ENCODE data around the gene TBCD.

GRCh38 chr17:82803606-82804005 lies 51.7 kb downstream of the TBCD start:
- TF ChIP-seq RFX5 (IDR thresholded peaks at IDR 0.05; ENCODE audit: low read depth, low read length) (no peak), SP1 (CRISPR knock-in tag; IDR thresholded peaks at IDR 0.05) (no peak), RBM17 (IDR thresholded peaks at IDR 0.05; ENCODE audit: borderline replicate concordance, low read depth, low read length) (no peak), DNMT1 (IDR thresholded peaks at IDR 0.05) (no peak), ZNF699 (CRISPR knock-in tag; IDR thresholded peaks at IDR 0.05; ENCODE audit: insufficient replicate concordance) (no peak), POLR2AphosphoS5 (IDR thresholded peaks at IDR 0.05; ENCODE audit: control insufficient read depth, insufficient read depth, low read depth, low read length) (no peak), CEBPB (tag; IDR thresholded peaks at IDR 0.05) (no peak), CBX5 (IDR thresholded peaks at IDR 0.05; ENCODE audit: borderline replicate concordance, low read depth) (no peak), POLR2A (conservative IDR thresholded peaks at IDR 0.05) (no peak), FOXP4 (CRISPR knock-in tag; IDR thresholded peaks at IDR 0.05; ENCODE audit: borderline replicate concordance) (no peak), CTCF (IDR thresholded peaks at IDR 0.05 in 2 of 3, conservative IDR thresholded peaks at IDR 0.05 in 1 of 3; ENCODE audit: insufficient read depth in 2 of 3, low read depth in 1 of 3, low read length in 3 of 3) (no peak), CREB1 (IDR thresholded peaks at IDR 0.05) (no peak), CREB1 (CRISPR knock-in tag; IDR thresholded peaks at IDR 0.05) (no peak)
